GM21576 (cell line): Measurements from ENCODE around the gene COX6A2.

ENCODE experiments used
- ATAC-seq: cut with Tn5 transposase; IDR thresholded peaks from one replicate; pipeline ENCODE4 v1.9.1; 2021; ENCODE audit warnings: mild to moderate bottlenecking, moderate library complexity; ENCODE audit not compliant: unreplicated experiment

The COX6A2 gene

DNA sequence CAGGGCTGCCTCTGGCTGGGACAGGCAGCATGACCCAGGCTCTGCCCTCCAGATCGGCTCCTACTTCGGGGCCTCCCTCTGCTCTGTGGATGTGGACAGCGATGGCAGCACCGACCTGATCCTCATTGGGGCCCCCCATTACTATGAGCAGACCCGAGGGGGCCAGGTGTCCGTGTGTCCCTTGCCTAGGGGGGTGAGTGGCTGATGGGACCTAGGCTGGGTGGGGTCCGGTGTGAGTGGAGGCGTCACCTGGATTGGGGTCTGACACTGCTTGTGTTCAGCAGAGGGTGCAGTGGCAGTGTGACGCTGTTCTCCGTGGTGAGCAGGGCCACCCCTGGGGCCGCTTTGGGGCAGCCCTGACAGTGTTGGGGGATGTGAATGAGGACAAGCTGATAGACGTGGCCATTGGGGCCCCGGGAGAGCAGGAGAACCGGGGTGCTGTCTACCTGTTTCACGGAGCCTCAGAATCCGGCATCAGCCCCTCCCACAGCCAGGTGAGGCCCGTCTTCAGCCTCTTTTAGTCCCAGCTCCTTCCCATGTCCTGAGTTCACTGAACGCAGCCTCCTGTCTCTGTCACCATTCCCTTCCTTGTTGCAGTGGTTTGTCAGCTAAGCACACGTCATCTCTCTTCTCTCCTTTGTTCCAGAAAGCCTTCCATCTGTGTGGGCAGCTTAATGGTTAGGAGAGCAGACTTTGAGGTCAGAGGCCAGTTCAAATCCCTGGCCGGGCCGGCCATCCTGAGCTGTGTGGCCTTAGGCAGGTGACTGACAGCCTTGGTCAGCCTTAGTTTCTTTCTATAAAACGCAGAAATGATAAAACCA lies 16.9 kb downstream of the COX6A2 start:
- no peak for ATAC-seq

DNA sequence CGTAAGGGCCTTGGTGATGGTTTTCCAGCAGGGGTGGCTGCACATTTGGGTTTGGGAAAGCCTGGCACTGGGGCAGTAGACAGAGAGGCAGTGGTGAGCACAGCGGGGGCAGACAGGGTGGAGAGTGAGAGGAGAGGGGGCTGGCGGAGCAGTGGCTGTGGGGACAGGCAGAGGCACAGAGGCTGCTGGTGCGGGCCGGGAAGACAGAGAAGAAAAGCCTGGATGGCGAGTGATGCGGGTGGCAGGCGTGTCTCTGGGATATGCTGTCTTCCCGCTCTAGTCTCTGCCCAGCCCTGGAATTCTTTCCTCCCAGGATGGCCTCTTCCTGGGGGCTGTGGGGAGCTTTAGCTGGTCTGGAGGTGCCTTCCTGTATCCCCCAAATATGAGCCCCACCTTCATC lies 18.1 kb downstream of the COX6A2 start:
- ATAC-seq: no peak

- no peak for ATAC-seq
Measured at GRCh38 chr16:31409433-31409832, 18.7 kb downstream of the COX6A2 start.

- no peak for ATAC-seq
Measured at GRCh38 chr16:31407406-31407805, 20.8 kb downstream of the COX6A2 start.

- ATAC-seq: no peak
Measured at GRCh38 chr16:31404353-31405064, 23.7 kb downstream of the COX6A2 start.

- ATAC-seq: no peak
Measured at GRCh38 chr16:31403590-31404352, 24.4 kb downstream of the COX6A2 start.

GRCh38 chr16:31402687-31403086 lies 25.5 kb downstream of the COX6A2 start:
- no peak for ATAC-seq

DNA sequence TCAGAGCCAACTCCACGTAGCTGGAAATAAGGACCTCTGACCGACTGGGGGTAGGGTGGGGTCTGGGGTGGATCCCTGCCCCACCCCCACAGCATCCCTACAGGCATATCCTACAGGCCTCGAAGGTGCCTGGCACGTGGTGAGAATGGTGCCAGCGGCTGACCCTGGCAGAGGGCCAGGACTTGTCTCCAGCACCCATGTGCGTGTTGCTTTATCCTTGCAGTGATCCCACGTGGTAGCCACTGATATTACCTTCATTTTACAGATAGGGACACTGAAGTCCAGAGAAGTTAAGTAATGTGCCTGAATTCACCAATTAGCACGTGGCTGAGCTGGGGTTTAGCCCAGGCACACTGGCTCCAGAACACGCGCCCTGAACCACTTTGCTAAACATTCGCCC lies 26.7 kb downstream of the COX6A2 start:
- no peak for ATAC-seq

- ATAC-seq: no peak
Measured at GRCh38 chr16:31400191-31400590, 28.0 kb downstream of the COX6A2 start.

- no peak for ATAC-seq
Measured at GRCh38 chr16:31397701-31398100, 30.5 kb downstream of the COX6A2 start.

GRCh38 chr16:31397096-31397660 lies 31.0 kb downstream of the COX6A2 start:
- ATAC-seq: no peak

DNA sequence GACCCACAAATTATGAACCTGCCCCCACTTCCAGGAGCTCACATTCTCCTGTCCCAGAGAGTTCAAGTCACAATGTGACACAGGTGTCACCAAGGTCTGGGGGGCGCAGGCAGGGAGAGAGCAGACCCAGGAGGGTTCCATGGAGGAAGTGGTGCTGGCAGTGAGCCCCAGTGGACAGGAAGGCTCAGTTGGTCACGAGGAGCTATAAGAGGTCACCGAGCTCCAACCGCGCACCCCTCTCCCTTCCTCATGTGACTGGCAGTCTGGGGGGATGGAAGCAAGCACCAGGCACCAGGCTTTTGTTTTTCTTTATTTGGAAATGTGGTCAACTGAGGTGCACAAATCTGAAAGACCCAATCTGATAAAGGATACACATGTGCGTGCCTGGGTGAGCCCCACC lies 32.5 kb downstream of the COX6A2 start:
- ATAC-seq: no peak

DNA sequence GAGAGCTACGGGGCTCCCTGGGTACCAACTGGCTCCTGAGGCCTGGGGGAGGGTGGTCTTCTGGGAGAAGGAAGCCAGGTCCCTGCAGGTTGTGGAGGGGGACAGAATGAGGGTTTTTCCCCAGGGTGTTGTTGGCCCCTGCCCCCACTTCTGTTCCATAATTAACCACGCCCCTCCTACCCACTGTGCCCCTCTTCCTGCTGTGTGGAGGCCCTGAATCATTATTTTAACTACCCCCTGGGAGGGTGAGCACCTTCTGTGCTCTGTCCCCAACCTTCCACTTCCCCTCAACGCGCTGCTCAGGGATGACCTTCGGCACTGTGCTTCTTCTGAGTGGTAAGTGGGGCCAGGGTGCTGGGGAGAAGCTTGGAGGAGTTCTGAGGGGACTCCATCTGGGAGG lies 35.1 kb downstream of the COX6A2 start, which contains the start of gene ITGAD:
ITGAD (plus strand) TSS at position 280 of the 400 bp plus-strand sequence; CDS start at position 306, 26 bp downstream.
- no peak for ATAC-seq

DNA sequence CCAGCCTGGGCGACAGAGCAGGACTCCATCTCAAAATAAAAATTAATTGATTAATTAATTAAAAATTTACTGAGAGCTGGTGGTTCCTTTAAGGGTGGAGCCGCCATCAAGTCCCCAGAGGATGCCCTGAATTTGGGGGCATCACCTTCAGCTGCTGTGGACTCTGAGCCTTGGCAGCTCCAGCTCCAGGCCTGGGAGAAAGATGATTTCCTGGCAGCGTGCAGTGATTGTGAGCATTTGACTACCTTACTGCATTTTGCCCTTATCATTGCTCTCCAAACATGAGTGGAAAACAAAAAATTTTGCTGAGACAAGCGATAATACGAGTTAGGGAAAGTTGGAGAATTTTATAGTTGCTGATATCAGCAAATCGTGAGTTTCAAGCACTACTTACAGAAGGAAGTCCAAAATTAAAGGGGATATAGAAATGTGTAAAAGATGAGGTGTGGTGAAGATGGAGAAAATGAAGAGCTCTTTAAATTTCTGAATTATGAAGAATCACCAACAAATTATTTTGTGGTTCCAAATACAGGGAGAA lies 37.6 kb downstream of the COX6A2 start:
- no peak for ATAC-seq

DNA sequence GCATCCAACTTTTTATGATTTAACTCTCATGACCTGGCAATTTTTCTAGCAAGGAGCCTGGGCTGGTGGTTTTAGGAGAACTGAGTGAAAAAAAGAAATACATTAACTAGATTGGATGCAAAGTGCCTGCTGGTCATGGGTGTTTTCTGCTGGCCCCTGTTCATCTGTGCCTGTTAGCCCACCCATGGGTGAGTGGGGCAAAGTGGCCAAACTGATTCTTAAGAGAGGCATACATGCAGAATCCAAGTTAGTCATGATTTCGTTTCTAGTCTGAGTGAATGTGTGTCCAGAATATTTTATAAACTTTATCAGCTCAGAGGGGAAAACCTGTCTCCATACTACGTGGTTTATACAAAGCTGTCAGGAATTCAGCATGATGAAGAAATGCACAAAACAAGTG lies 39.6 kb downstream of the COX6A2 start:
- no peak for ATAC-seq

DNA sequence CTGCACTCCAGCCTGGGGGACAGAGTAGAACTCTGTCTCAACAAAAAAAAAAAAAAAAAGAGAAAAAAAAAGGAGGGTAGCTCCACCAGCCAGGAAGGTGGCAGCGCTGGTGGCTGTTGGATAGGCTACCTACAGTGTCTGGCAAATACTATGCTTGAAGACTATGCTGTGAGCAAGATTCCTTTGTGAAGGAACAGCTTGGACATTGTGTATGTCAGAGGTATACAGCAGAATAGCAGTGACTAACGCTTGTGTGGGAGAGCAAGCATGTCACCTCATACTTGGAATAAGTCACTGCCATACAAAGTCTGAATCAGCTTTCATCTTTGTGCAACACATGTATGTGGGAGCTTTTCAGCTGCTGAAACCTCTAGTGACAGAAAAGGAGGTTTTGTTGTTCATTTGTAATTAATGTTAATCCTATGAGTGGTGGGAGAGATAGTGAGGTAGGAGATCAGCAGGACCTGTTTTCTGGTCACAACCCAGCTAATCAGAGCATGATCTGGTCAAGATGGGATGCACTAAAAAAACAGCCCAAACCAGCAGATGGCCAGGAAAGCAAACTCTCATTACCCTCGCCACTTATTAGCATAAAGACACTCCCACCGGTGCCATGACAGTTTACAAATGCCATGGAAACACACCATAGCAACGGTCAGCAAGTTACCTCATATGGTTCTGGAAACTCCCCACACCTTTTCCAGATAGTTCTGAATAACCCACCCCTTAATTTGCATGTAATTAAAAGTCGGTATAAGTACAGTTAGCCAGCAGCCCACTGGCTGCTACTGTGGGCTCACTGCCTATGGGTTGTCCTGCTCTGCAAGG lies 41.8 kb downstream of the COX6A2 start:
- ATAC-seq: no peak

DNA sequence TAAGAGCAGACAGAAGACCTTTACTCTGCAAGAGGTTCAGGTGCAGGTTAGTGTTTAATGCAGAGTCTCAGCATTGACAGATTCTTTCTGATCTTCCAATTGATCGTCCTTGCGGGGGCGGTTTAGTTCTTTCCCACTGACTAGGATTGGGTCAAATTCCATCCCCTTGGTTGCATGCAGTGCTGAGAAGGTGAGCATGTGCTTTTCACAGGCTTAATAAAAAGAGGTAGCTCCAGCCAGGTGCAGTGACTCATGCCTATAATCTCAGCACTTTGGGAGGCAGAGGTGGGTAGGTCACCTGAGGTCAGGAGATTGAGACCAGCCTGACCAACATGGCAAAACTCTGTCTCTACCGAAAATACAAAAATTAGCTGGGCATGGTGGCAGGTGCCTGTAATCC lies 42.5 kb downstream of the COX6A2 start:
- ATAC-seq: no peak

DNA sequence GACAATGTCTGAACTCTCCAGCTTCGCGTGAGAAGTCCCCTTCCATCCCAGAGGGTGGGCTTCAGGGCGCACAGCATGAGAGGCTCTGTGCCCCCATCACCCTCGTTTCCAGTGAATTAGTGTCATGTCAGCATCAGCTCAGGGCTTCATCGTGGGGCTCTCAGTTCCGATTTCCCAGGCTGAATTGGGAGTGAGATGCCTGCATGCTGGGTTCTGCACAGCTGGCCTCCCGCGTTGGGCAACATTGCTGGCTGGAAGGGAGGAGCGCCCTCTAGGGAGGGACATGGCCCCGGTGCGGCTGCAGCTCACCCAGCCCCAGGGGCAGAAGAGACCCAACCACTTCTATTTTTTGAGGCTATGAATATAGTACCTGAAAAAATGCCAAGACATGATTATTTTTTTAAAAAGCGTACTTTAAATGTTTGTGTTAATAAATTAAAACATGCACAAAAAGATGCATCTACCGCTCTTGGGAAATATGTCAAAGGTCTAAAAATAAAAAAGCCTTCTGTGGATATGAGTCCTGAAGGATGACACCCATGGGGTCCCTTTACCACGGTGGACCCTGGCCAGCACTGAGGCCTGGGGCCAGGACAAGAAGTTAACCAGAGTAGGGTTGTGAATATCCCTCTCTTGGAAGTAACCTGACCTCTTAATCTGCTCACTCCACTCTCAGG lies 45.5 kb downstream of the COX6A2 start:
- ATAC-seq: peak; percentile 53

DNA sequence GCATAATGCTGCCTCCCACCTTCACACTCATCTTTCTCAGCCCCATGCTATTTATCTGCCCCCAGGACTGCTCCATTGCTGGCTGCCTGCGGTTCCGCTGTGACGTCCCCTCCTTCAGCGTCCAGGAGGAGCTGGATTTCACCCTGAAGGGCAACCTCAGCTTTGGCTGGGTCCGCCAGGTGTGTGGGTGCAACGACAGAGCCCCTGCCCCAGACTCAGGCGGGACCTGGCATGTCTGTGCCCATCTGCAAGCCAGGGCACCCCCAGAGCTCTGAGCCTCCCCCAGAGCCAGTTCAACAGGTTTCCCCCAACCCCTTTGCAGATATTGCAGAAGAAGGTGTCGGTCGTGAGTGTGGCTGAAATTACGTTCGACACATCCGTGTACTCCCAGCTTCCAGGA lies 48.0 kb downstream of the COX6A2 start:
- no peak for ATAC-seq
